Uterus (tissue), 2 donors: ENCODE results near the gene STK32C.

Experiments
- CTCF ChIP-seq, 4 experiments: fragments of 200-600 bp in 2 of 4; fragments of 450-650 bp in 2 of 4; sonication (generic) in 2 of 4; IDR thresholded peaks; one replicate each; pipeline ENCODE4 v1.5.1; 2016 to 2019; ENCODE audit warnings: antibody characterized with exemption in 4 of 4, mild to moderate bottlenecking in 2 of 4, moderate library complexity in 1 of 4
- POLR2A ChIP-seq, 2 donors: fragments of 450-650 bp; IDR thresholded peaks; one replicate each; pipeline ENCODE4 v1.6.1; 2016; ENCODE audit warnings: antibody characterized with exemption in 2 of 2, mild to moderate bottlenecking in 1 of 2, moderate library complexity in 1 of 2

- TF ChIP-seq POLR2A (IDR thresholded peaks at IDR 0.05) (no peak), CTCF (IDR thresholded peaks at IDR 0.05) (no peak)
Observed at GRCh38 chr10:132204781-132205473, 102.8 kb downstream of the STK32C start.
